ENCODE data around the gene PRPH. TPM values are rescaled to one million over a fixed set of nuclear protein-coding genes. Genes with fewer than 3 reads are reported as not detected.

PRPH gene
- total and polyA plus RNA-seq, 2 of the 13 experiments (the other 11 are each of a cell fraction or from before 2014, with no cell fraction given), result 0.12 TPM; not detected in 1

GRCh38 chr12:49347311-49348193, 52.6 kb downstream of the PRPH start (continued):
- TF ChIP-seq ZNF546 (CRISPR knock-in tag; conservative IDR thresholded peaks at IDR 0.05) (no peak), ZNF773 (CRISPR knock-in tag; IDR thresholded peaks at IDR 0.05; ENCODE audit: borderline replicate concordance) (peak; percentile 82; the same call in 1 of the 2 replicates), ARNT (IDR thresholded peaks at IDR 0.05) (no peak), CC2D1A (CRISPR knock-in tag; IDR thresholded peaks at IDR 0.05) (no peak), HBP1 (CRISPR knock-in tag; IDR thresholded peaks at IDR 0.05; ENCODE audit: low read depth) (no peak), ZNF556 (CRISPR knock-in tag; IDR thresholded peaks at IDR 0.05; ENCODE audit: borderline replicate concordance) (peak; percentile 94), BRD4 (CRISPR knock-in tag; IDR thresholded peaks at IDR 0.05) (peak; percentile 97), TBX3 (IDR thresholded peaks at IDR 0.05; ENCODE audit: borderline replicate concordance) (no peak), PHB2 (IDR thresholded peaks at IDR 0.05; ENCODE audit: partially characterized antibody) (no peak), ZNF383 (CRISPR knock-in tag; IDR thresholded peaks at IDR 0.05; ENCODE audit: borderline replicate concordance) (no peak), SP5 (CRISPR knock-in tag; IDR thresholded peaks at IDR 0.05; ENCODE audit: borderline replicate concordance, low read depth) (peak; percentile 78; the same call in 1 of the 2 replicates), MXI1 (IDR thresholded peaks at IDR 0.05; ENCODE audit: borderline replicate concordance, low read depth, low read length) (peak; percentile 77; the same call in 1 of the 3 replicates), ZNF83 (CRISPR knock-in tag; IDR thresholded peaks at IDR 0.05; ENCODE audit: borderline replicate concordance) (peak; percentile 58; the same call in 1 of the 2 replicates), HCFC1 (IDR thresholded peaks at IDR 0.05; ENCODE audit: low read depth, low read length) (no peak), FLYWCH1 (CRISPR knock-in tag; IDR thresholded peaks at IDR 0.05) (no peak), MLXIP (CRISPR knock-in tag; IDR thresholded peaks at IDR 0.05; ENCODE audit: borderline replicate concordance) (no peak), AHR (CRISPR knock-in tag; IDR thresholded peaks at IDR 0.05) (peak; percentile 95), SATB2 (CRISPR knock-in tag; IDR thresholded peaks at IDR 0.05) (0 out of 2 replicates have a peak, but pooled peaks have one; percentile 75), ZSCAN9 (CRISPR knock-in tag; IDR thresholded peaks at IDR 0.05; ENCODE audit: borderline replicate concordance) (peak; percentile 48; the same call in 1 of the 2 replicates), ZNF816 (CRISPR knock-in tag; IDR thresholded peaks at IDR 0.05; ENCODE audit: borderline replicate concordance) (peak; percentile 95), MAFG (CRISPR knock-in tag; IDR thresholded peaks at IDR 0.05) (no peak), ETS1 (CRISPR knock-in tag; IDR thresholded peaks at IDR 0.05) (peak; percentile 76; the same call in 1 of the 2 replicates), ZNF576 (CRISPR knock-in tag; IDR thresholded peaks at IDR 0.05) (no peak; the same call in 1 of the 2 replicates)

Data from HepG2 (cell line).